ENCODE data around the gene TAF1A.

TAF1A gene

GRCh38 chr1:222529916-222530315 lies 59.8 kb downstream of the TAF1A start:
- no peak for DNase-seq

DNA sequence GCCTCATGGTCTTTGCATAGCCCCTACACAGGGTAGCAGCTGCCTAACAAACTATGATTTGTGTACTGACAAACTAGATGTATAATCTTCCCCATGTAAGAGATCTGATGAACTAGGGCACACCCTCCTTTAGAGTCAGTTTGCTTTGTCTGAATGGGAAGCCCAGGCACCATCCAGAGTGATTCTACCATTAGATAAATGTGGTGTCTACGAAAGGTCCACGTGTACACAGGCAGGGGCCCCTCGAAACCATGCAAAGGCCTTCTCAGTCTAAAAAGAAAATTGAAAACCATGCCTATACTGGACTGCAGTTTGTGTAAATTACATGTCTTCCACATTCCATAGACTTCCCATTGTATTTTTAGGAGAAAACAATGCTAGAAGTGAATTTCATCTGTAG lies 60.6 kb downstream of the TAF1A start:
- no peak for DNase-seq

DNA sequence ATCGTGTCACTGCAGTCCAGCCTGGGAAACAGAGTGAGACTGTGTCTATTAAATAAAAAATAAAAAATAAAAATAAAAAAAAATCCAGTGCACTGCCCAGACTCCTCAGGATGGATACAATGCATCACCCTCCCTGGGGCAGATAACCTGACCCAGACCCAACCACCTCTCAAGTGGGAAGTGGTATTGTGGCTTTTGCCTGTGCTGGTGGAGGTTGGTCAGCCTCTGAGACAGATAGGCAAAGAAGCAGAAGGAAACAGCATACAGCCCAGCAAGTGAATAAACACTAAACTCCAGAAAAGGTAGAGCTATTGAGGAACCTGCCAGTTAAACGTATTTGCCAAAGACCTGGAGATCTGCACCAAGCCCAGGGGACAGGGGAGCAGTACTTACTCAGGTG lies 63.8 kb downstream of the TAF1A start:
- DNase-seq: no peak

GRCh38 chr1:222523852-222524251 lies 65.9 kb downstream of the TAF1A start:
- DNase-seq: no peak

GRCh38 chr1:222522105-222522915 lies 67.4 kb downstream of the TAF1A start:
- no peak for DNase-seq

GRCh38 chr1:222521299-222522104 lies 68.2 kb downstream of the TAF1A start:
- DNase-seq: no peak

Data from activated naive CD4-positive, alpha-beta T cell treated with anti-CD3 and anti-CD28 coated beads, Interleukin-2, amount 50 U/mL, for 16 hours (primary cell).